ENCODE measurements around the gene ZNF391.

GRCh38 chr6:27368202-27368601 lies 20.4 kb upstream of the ZNF391 start:
- TF ChIP-seq POLR2A (IDR thresholded peaks at IDR 0.05) (no peak), CTCF (IDR thresholded peaks at IDR 0.05) (no peak)
